NCI-H748 treated with DMSO at 0.1 percent for 48 hours (cell line): ENCODE results near the gene LRRC56.

Experiments
- DNase-seq: peaks from one replicate; lab custom pipeline; 2025; lab: John Stamatoyannopoulos, UW

LRRC56 gene, protein sequence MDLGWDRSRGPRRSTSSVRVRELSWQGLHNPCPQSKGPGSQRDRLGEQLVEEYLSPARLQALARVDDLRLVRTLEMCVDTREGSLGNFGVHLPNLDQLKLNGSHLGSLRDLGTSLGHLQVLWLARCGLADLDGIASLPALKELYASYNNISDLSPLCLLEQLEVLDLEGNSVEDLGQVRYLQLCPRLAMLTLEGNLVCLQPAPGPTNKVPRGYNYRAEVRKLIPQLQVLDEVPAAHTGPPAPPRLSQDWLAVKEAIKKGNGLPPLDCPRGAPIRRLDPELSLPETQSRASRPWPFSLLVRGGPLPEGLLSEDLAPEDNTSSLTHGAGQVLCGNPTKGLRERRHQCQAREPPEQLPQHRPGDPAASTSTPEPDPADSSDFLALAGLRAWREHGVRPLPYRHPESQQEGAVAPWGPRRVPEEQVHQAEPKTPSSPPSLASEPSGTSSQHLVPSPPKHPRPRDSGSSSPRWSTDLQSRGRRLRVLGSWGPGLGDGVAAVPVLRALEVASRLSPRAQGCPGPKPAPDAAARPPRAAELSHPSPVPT

DNA sequence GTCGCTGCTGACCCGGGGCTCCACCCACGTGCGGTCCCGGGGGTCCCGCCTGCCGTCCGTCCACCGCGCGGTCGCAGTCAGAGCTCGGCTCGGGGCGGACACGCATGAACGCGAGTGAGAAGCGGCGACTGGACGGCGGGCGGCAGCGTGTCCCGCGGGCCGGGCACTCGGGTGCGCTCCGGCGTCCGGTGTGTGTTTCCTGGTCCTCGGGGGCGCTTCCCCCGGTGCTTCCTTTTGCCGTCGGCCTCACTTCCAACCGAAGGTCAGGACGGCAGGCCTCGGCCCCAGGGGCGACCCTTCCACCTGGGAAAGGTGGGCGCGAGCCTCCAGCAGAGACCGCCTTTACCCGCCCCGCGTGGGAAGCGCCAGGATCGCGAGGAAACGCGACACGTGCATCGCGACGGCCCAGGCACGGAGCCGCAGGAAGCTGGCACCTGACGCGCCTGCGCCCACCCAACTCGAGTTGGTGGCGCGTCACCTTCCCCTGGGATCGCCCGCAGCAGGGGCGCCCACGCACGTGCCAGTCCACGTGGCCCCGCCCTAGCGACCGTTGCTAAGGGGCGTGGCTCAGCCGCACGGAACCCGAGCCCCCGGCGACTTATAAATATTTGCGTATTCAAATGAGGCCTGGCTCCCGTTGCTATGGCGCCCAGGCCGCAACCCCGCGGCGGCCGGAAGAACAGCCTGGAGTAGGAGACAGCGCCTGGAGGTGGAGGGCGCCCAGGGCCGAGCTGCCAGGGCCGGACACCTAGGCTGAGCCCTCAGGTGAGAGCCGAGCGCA lies at the start of gene LRRC56:
Gene LRRC56, plus strand, starts transcription at position 687 of the 781 bp plus-strand sequence. CDS start 3,158 bp downstream, outside the sequence.
- DNase-seq = peak; percentile 67

GRCh38 chr11:487571-488021 lies 49.7 kb upstream of the LRRC56 start:
- DNase-seq = no peak

DNA sequence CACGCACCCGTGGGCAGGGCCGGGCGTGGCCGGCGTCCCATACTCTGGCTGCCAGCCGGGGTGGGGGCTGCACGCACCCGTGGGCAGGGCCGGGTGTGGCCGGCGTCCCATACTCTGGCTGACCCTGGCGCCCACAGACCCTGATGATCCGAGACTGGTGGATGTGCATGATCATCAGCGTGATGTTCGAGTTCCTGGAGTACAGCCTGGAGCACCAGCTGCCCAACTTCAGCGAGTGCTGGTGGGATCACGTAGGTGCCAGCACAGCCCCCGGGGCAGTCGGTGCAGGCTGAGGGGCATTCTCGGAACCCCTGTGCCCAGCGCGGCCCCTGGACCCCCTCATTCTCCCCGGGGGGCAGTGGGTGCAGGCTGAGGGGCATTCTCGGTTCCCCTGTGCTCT lies 49.3 kb upstream of the LRRC56 start:
- no peak for DNase-seq

DNA sequence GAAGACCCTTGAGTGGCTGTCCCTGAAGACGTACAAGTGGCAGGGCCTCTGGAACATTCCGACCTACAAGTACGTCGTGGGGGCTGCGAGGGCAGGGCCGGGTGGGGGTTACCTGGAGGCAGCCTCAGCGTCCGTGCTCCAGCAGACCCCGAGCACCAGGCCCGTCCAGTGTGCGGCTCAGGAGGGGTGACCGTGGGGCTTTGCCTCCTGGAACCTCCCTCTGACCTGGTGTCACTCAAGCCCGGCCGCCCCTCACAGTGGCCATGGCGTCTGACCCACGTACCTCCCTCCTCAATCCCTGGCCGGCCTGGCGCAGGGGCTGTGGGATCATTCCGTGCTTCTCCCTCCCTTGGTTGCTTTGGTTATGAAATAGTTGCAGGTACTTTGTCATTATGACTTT lies 48.7 kb upstream of the LRRC56 start:
- DNase-seq = no peak

DNA sequence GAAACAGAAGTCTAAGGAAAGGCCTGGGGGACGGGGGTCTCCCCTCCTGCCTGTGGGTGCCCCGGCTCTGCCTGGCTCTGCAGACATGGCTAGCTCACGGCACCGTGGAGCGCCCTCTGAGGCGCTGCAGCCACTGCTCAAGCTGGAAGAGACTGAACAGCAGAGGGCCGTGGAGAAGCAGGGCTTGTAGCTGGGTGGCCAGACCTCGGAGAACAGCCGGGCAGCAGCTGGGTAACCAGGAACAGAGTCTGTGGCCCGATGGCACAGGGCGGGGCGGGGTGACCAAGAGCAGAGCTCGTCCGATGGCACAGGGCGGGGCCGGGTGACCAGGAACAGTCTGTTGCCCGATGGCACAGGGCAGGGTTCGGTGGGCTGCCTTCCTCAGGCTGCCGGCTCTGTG lies 48.3 kb upstream of the LRRC56 start:
- no peak for DNase-seq

DNA sequence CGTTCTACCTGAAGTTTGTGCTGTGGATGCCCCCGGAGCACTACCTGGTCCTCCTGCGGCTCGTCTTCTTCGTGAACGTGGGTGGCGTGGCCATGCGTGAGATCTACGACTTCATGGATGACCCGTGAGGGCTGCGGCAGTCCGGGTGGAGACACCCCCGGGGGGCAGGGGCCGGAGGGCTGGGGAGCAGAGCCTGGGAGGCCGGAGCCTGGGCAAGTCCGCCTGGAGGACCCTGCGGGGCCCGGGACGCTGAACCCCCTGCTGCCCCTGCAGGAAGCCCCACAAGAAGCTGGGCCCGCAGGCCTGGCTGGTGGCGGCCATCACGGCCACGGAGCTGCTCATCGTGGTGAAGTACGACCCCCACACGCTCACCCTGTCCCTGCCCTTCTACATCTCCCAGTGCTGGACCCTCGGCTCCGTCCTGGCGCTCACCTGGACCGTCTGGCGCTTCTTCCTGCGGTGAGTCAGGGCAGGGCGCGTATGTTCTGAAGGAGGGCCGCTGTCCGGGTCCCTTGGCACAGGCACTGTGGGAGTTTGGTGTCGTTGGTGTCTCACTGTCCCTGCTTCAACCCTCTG lies 47.6 kb upstream of the LRRC56 start:
- no peak for DNase-seq

GRCh38 chr11:490186-490929 lies 47.0 kb upstream of the LRRC56 start:
- DNase-seq = no peak

DNA sequence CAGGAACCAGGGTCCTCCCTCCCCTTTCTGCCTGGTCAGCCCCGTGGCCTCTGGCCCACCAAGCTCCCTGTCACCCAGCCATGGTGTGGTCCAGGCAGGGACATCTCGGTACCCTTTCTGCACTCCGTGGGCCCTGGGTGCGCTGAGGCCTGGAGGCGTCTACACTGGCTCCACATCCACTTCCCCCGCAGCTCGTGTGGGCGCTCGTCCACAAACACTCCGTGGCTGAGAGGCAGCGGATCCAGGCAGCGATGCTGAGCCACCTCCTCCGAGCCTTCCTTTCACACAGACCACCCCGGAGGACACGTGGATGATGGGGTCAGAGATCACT lies 46.4 kb upstream of the LRRC56 start:
- no peak for DNase-seq

- DNase-seq = no peak
These were observed 46.0 kb upstream of the LRRC56 start for GRCh38 chr11:491358-491757.

- DNase-seq = no peak
These were observed 44.7 kb upstream of the LRRC56 start for GRCh38 chr11:492427-493226.

DNA sequence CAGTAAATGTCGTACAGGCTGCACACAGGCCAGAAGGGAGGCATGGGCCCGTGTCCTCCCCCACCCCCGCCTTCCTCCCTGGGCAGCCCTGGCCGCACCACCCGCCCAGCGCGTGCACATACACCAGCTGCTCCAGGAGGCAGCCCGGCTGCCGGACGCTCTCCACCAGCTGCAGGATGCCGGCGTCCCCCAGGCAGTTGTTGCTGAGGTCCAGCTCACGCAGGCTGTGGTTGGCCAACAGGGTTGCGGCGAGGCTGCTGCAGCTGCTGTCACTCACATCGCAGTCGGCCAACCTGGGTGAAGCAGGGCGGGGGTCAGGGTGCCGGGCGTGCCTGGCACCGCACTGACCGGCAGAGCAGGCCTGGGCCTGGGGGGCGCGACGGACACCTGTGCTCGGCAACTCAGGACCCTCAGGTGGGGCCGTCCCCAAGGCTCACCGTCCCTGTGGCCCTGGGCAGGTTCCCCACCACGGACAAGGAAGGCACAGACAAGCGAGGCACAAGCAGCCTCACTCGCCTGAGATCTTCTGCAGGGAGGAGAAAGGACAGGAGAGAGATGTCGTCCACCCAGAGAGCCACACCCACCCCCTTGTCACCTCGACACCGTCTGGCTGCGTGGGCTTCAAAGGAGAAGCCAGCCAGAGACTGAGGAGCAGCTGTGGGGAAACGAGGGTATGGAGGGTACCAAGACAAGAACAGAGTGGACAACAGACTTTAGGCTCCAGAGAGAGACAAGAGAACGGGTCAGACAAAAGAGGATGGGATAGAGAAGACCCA lies 42.4 kb upstream of the LRRC56 start:
- no peak for DNase-seq

- DNase-seq = no peak
These were observed 41.8 kb upstream of the LRRC56 start for GRCh38 chr11:495537-495931.

DNA sequence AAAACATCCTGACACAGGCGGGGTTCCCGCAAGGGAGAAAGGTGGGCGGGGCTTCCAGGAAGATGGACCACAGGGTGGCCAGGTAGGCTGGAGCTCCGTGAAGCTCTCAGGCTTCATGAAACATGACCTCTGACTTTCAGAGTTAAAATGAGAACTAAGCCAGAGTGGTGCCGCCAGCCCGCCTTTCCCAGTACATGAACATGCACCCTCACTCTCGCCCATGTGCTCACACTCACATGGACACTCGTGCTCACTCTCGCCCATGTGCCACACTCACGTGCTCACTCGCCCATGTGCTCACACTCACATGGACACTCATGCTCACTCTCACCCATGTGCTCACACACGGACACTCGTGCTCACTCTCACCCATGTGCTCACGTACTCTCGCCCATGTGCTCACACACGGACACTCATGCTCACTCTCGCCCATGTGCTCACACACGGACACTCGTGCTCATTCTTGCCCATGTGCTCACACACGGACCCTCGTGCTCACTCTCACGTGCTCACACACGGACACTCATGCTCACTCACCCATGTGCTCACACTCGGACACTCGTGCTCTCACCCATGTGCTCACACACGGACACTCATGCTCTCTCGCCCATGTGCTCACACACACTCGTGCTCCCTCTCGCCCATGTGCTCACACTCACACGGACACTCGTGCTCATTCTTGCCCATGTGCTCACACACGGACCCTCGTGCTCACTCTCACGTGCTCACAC lies 40.3 kb upstream of the LRRC56 start:
- DNase-seq = no peak

GRCh38 chr11:497565-498296 lies 39.6 kb upstream of the LRRC56 start:
- no peak for DNase-seq

GRCh38 chr11:498297-499181 lies 38.8 kb upstream of the LRRC56 start:
- DNase-seq = no peak

- DNase-seq = no peak
These were observed 37.9 kb upstream of the LRRC56 start for GRCh38 chr11:499201-500076.
